Mesenteric fat pad (tissue), 1 donor: ENCODE results near the gene LTO1. TPM values are rescaled to one million over a fixed set of nuclear protein-coding genes. Genes with fewer than 3 reads are reported as not detected.

ENCODE experiments used
- DNase-seq: peaks from one replicate; pipeline ENCODE4 v3.0.0-alpha.2; 2020; ENCODE audit warnings: low spot score
- long read RNA-seq: library from polyadenylated mRNA; unstranded; transcript quantifications from one replicate; pipeline ENCODE4 v2.0.0, GENCODE V29; 2020
- total RNA-seq: library from RNA; stranded (reverse); fragmentation: NEBNext Ultra II Directional; extraction: Animal tissue kit (Norgen Biotek cat#: 25700); gene quantifications from one replicate; pipeline ENCODE4 v1.2.1, GENCODE V29; 2021
- donor health status: DM: yes; HTN: yes; CAD: no.

LTO1 gene
- 19.2 TPM for total RNA-seq
- long read RNA-seq, partial matches to known transcripts, result 1 of 30 reads
- long read RNA-seq, other reads (novel, unspliced or antisense), result 23 of 30 reads

DNA sequence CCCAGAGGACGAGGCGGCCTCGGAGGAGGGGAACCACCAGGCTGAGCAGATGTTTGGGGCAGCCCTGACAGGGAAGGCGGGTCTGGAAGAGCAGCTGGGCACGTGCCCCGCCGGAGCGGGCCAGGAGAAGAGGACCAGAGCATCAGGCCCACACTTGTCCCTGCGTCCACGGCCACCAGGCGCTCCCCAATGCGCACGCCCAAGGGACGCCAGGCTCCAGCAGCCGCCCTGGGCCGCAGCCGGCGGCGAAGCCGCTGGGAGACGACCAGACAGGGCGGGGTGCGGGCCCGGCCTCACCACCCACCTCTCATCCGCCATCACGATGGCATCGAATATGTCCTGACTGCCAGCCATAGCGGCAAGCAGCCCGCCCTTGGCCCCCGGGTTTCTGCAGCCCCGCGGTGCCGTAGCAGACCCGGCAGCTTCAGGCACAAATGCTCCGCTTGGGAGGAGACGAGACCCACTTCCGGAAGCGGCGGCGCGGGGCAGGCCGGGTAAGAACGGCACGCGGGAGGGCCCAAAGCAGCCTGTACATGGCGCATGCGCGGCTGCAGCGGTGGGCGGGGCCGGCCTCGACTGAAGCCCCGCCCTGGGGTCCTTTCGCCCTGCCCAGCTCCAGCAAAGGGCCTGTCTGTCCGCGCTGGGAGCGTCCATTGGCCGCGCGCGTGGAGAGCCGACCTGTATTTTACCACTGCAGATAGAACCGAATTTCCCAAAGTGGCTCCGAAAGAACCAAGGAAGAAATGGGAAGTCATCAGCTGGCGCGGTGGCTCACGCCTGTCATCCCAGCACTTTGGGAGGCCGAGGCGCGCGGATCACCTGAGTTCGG, at the start of gene LTO1:
TSS of gene LTO1 (minus strand) at position 468 of the 829 bp plus-strand sequence. CDS start at position 354, 114 bp downstream.
- DNase-seq, result peak; percentile 99

GRCh38 chr11:69721745-69722144, 46.6 kb upstream of the LTO1 start:
- DNase-seq, result no peak

GRCh38 chr11:69721106-69721505, 46.0 kb upstream of the LTO1 start:
- DNase-seq, result no peak

DNA sequence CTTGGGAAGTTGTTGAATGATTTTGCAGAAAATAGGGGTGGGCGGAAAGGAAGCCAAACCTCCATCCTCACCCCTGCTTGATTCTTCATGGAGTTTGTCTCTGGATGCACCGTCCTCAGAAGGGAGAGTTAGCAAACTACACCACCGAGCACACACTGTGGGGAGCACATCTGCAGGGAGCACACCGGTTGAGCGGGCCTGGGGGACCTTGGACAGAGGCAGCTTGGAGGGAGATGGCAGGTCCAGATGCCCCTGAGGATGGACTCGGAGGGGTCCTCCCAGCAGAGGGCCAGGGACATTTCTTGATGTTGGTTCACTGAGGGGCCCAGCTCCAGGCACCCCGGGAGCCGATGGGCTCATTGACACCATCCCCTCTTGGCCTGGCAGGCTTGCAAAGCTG, 43.8 kb upstream of the LTO1 start:
- no peak for DNase-seq

GRCh38 chr11:69718147-69718546, 43.0 kb upstream of the LTO1 start:
- no peak for DNase-seq

DNA sequence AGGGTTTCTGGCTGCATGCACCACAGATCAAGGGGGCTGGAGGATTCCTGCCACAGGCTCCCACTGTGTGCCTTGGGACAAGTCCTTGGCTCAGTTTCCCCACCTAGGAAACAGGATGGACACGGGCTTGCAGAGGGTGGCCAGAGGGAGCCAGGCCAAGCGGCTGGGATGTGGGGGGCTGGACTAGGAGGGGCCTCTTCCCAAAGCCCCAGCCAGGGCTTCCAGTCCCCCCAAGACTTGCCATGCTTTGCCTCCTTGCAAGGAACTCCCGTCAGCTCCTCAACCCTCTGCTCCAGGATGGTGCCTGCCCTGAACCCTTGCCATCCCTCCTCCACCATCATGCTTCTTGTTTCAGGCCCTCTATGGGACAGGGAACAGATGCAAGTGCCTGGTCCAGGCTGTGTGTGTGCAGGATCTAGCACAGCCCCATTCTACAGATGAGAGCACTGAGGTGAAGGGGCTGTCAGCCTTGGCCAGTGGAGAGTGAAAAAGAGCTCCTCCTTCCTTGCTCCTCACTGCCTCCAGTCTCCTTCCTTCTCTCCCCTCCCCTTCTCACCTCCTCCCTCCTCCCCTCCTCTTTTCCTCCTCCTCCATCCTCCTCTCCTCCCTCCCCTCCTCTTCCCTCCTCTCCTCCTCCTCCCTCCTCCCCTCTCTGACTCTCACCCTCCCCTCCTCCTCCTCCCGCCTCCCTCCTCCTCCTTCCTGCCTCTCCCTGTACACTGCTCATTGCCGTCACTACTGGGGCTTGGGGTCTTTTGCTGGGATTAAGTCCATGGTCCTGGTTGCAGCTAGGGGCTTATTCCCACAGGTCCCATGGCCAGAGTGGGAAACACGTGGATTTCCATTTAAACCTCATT, 42.0 kb upstream of the LTO1 start:
- no peak for DNase-seq

DNA sequence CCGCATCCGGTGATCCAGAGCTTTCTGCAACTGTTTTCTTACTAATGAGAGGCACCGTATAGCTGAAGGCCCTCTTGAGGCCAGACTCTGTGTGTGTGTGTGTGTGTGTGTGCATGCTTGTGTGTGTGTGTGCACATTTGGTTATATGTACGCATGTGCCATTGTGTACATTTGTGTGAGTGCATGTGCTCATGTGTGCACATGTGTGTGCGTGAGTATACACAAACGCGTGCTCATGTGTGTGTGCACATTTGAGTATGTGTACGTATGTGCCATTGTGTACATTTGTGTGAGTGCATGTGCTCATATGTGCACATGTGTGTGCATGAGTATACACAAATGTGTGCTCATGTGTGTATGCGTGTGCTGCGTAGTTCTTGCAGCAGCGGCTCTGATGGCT, 40.9 kb upstream of the LTO1 start:
- DNase-seq, result no peak

GRCh38 chr11:69715446-69715845, 40.3 kb upstream of the LTO1 start:
- no peak for DNase-seq

DNA sequence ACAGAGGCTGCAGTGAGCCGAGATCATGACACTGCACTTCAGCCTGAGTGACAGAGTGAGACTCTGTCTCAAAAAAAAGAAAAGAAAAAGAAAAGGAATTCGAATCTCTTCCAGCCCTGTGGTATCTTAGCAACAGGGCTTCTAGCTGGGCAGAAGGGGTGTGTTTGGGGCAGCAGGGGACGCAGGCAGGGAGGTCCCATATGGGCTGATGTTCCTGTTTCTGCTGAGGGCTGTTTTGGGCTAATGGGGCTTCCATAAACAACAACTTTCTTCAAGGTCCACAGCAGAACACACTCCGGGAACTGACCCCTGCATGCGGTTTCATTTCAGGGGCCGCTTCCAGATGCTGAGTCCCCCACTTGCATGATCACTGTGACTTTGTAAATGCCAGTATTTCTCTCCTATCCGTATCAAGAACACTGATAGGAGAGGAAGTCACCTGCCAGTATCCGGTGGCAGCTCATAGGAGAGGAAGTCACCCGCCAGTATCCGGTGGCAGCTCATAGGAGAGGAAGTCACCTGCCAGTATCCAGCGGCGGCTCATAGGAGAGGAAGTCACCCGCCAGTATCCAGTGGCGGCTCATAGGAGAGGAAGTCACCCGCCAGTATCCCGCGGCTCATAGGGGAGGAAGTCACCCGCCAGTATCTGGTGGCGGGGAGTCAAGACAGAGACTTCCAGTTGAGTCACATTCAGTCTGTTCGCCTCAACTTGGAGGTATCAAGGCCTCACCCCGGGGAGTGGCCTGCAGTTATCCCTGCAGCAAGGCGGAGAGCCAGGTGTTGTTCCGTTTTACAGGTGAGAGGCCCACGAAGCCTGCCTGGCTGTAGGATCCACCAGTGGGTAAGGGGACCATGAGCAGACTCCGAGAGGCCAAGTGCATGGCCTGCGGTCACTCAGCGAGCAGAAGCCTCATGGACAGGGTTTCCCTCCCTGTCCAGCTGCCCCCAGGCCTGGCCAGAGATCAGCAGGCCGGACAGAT, 37.0 kb upstream of the LTO1 start:
- no peak for DNase-seq

GRCh38 chr11:69708736-69709401, 33.7 kb upstream of the LTO1 start:
- no peak for DNase-seq

DNA sequence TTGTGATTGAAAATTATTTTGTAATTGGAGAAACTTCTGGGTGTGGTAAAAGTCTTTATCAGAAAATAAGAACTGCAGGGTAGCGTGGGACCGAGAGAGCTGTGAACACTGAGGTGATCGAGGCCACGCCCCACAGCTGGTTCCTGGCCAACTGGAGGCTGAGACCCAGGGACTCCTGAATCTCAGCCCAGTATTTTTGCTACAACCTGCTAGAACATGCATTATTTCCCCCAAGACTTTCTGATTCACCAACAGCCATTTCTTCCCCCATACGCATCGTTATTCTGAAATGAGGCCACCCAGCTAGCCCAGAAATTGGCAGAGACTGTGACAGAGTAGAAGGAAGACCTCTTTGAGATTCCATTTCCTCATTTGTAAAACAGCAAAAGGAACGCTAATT, 32.0 kb upstream of the LTO1 start:
- DNase-seq, result no peak

DNA sequence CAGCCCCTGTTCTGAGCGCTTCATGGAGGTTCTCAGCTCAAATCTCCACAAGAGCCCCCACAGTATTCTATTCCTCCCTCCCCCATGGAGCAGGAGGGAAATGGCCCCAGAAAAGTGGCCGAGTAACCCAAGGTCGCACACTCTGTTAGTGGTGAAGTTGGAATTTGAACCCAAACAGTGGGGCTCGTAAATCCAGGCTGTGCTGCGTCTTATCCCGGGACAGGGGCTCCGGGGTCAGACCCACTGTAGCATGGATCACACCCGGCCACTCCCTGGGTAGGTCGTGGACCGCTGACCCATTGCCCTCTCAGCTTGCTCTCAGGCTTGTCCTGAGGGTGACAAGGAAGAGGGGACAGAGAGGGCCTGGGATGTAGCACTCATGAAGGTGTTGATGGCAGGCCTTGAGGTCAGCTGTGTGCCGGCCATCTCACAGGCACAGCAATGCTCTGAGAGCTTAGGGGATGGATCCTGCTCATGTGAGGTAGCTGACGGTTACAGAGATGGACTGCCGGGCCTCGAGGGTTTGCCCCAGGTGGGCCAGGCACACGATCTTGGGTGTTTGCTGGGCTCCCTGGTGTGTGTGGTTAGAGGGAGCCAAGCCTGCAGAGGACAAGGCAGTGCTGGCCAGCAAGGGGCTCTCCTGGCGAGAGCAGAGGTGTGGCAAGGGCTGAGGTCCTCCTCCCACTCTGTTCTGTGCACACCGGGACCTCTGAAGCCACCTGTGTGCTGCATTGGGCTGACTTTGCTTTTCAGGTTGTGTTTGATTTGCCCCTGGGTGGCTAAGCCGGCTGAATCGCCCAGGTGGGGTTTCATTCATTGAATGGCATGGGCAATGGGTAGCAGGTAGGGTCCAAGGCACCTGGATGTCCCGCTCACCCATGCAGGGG, 31.0 kb upstream of the LTO1 start:
- DNase-seq, result no peak

GRCh38 chr11:69705351-69705811, 30.2 kb upstream of the LTO1 start:
- DNase-seq, result no peak

DNA sequence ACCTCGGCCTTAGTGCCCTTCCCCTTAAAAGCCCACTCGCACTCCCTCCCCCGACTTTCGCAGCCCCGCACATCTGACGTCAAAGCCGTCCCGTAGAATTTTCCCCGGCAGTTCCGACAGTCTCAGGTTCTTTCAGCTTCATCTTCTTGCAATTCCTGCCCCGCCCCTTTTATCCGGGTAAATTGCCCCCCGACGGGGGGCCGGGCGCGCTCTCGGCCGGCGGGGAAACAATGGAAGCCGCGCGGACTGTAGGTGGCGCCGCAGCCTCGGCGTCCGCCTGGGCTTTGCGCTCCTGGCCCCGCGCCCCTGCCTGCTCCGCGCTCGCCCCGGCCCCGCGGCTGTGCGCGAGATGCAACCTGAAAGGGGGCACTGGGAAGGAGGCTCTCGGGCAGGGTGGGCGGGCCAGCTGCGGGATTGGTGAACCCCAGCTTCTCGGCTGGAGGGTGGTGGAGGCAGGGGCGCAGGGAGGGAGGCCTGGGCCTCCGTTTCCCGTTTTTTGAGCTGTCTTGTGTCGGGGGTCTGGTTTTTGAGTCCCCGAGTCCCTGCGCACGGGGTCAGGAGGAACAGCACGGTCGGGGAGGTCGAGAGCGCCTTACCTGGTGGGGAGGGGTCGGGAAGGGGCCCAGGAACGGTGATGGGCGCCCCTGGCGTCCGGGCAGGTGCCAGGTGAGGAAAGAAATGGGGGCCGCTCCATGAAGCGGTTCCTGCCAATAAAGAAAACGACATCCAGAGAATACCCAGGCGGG, 29.5 kb upstream of the LTO1 start:
- no peak for DNase-seq

DNA sequence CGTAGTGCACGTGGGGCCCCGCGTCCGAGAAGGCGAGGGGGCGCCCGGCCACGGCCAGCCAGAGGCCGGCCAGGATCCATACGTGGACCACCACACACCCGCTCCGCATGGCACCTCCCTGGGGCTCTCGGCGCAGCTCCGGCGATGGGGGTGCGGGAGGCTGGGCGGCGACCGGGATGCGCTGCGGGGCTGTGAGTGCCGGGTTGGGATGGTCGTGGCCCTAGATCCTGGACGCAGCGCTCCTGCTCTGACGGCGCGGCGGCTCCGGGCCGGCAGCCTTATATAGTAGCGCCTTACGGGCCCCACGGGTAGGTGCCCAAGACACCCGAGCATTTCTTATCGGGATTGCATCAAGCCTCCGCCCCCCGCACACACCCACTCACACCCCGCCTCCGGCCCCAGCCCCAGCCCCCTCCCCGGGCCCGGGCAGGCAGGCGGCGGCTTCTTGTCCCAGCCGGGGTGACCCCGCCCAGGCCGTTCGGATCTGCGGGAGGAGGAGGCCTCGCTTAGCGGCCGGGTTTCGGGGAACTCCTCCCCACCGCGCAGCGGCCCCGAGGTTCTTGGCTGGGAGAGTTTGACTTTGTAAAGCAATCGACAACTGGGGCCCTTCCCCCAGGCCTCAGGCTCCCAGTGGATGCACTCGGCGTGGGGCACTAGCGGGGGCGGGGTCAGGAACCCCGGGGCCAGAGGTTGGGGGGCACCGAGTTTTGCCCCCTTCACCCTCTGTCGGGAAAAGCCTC, 28.8 kb upstream of the LTO1 start, which contains the start of gene FGF19:
TSS of gene FGF19 (minus strand) at position 255 of the 740 bp plus-strand sequence. CDS start at position 109, 146 bp downstream.
- DNase-seq, result no peak

DNA sequence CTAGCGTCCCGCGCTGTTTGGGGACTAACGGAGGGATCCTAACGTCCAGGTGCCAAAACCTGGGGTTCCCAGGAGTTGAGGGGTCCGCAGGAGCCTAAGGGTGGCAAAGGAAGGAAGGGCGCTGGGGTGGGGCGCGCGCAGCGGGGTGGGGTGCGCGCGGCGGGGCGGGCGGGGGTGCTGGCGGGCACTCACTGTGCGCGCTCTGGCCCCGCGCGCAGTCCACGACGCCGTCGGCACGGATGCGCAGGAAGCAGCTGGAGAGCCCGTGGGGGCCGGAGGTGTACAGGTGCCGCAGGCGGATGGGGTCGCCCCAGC, 28.3 kb upstream of the LTO1 start:
- DNase-seq, result no peak

- no peak for DNase-seq
These were observed 27.8 kb upstream of the LTO1 start for GRCh38 chr11:69702769-69703452.
